ENCODE measurements around the gene MVB12B. TPM values are rescaled to one million over a fixed set of nuclear protein-coding genes. Genes with fewer than 3 reads are reported as not detected.
A peak's percentile ranks its signal among the peaks of the same experiment; 100 is the strongest.

Gene MVB12B
- total and polyA plus RNA-seq, 8 donors, result 2.3 to 21.9 (median 6.4) TPM

- peaks cover 0 to 6% (median 3%) of the 10 kb centered on the region in 4 donors for H3K9me3 ChIP-seq
- TF ChIP-seq POLR2A (IDR thresholded peaks at IDR 0.05), result no peak
- no peak for TF ChIP-seq EP300 (IDR thresholded peaks at IDR 0.05)
- TF ChIP-seq POLR2AphosphoS5 (IDR thresholded peaks at IDR 0.05), result no peak
- TF ChIP-seq CTCF (IDR thresholded peaks at IDR 0.05), result no peak
- peak; percentile 65 to 75 for DNase-seq
- peaks cover 9 to 24% (median 17%) of the 10 kb centered on the region in 4 donors for H3K36me3 ChIP-seq
- intact Hi-C loops (cut with DNase I; ENCODE audit: low total_unique reads), result no loop called here
- no peaks in the 10 kb centered on the region for H3K27me3 ChIP-seq
- WGBS, 5 donors, result 44 to 56% (median 51%) methylated on average over 14 of the region's 14 CpGs
- no peak overlapping the region for H3K4me3 ChIP-seq
- peaks cover 5 to 31% (median 22%) of the 10 kb centered on the region in 4 donors for H3K4me1 ChIP-seq
- H3K27ac ChIP-seq, result peak overlapping the region in 4 of 5 donors; percentile 31 to 74 (median 60)
Measured at GRCh38 chr9:126347911-126348760, 21.5 kb downstream of the MVB12B start.

- peak overlapping the region in 3 of 5 donors; percentile 25 to 74 (median 65) for H3K27ac ChIP-seq
- H3K36me3 ChIP-seq, result peaks cover 7 to 22% (median 11%) of the 10 kb centered on the region in 4 donors
- H3K4me1 ChIP-seq, result peaks cover 5 to 30% (median 20%) of the 10 kb centered on the region in 4 donors
- 35 to 59% (median 47%) methylated on average over 7 of the region's 7 CpGs for WGBS, 5 donors
- intact Hi-C loops (cut with DNase I; ENCODE audit: low total_unique reads), result no loop called here
- DNase-seq, result no peak
- H3K27me3 ChIP-seq, result no peaks in the 10 kb centered on the region
- peaks cover 0 to 6% (median 3%) of the 10 kb centered on the region in 4 donors for H3K9me3 ChIP-seq
- no peak for TF ChIP-seq CTCF (IDR thresholded peaks at IDR 0.05)
- TF ChIP-seq POLR2A (IDR thresholded peaks at IDR 0.05), result no peak
- TF ChIP-seq POLR2AphosphoS5 (IDR thresholded peaks at IDR 0.05), result no peak
- no peak for TF ChIP-seq EP300 (IDR thresholded peaks at IDR 0.05)
- H3K4me3 ChIP-seq, result no peak overlapping the region
Measured at GRCh38 chr9:126348911-126349550, 22.4 kb downstream of the MVB12B start.

GRCh38 chr9:126354887-126355770 is 28.5 kb downstream of the MVB12B start:
- Histone ChIP-seq H3K4me3 (no peak overlapping the region), H3K27ac (no peak overlapping the region), H3K9me3 (peaks cover 0 to 13% (median 3%) of the 10 kb centered on the region in 4 donors), H3K27me3 (no peaks in the 10 kb centered on the region), H3K4me1 (peaks cover 0 to 5% (median 0%) of the 10 kb centered on the region in 4 donors), H3K36me3 (peaks cover 0 to 8% (median 0%) of the 10 kb centered on the region in 4 donors)
- TF ChIP-seq POLR2AphosphoS5 (IDR thresholded peaks at IDR 0.05) (no peak), POLR2A (IDR thresholded peaks at IDR 0.05) (no peak), CTCF (IDR thresholded peaks at IDR 0.05) (no peak), EP300 (IDR thresholded peaks at IDR 0.05) (no peak)
- DNase-seq, result no peak
- 86 to 92% (median 89%) methylated on average over 12 of the region's 12 CpGs for WGBS, 5 donors
- intact Hi-C loops (cut with DNase I; ENCODE audit: low total_unique reads), result no loop called here

GRCh38 chr9:126357074-126357473 is 30.4 kb downstream of the MVB12B start:
- Histone ChIP-seq H3K36me3 (no peaks in the 10 kb centered on the region), H3K27ac (no peak overlapping the region), H3K4me1 (peaks cover 0 to 5% (median 0%) of the 10 kb centered on the region in 4 donors), H3K4me3 (no peak overlapping the region), H3K27me3 (no peaks in the 10 kb centered on the region), H3K9me3 (peaks cover 0 to 27% (median 7%) of the 10 kb centered on the region in 4 donors)
- DNase-seq, result no peak
- 83 to 94% (median 88%) methylated on average over 1 of the region's 1 CpG for WGBS, 5 donors
- intact Hi-C loops (cut with DNase I; ENCODE audit: low total_unique reads), result no loop called here
- TF ChIP-seq CTCF (IDR thresholded peaks at IDR 0.05), result no peak
- TF ChIP-seq POLR2A (IDR thresholded peaks at IDR 0.05), result no peak
- TF ChIP-seq POLR2AphosphoS5 (IDR thresholded peaks at IDR 0.05), result no peak
- no peak for TF ChIP-seq EP300 (IDR thresholded peaks at IDR 0.05)
